ENCODE results near the gene TBK1.

Gene TBK1

GRCh38 chr12:64478661-64479060 lies 26.7 kb downstream of the TBK1 start:
- no peak for ATAC-seq
- no peak for TF ChIP-seq ZC3H10 (CRISPR knock-in tag; IDR thresholded peaks at IDR 0.05)
- no peak for TF ChIP-seq RARB (CRISPR knock-in tag; IDR thresholded peaks at IDR 0.05)
- TF ChIP-seq CSRNP3 (CRISPR knock-in tag; IDR thresholded peaks at IDR 0.05) = no peak
- TF ChIP-seq ESRRG (CRISPR knock-in tag; IDR thresholded peaks at IDR 0.05) = no peak
- TF ChIP-seq PPARA (CRISPR knock-in tag; IDR thresholded peaks at IDR 0.05; ENCODE audit: borderline replicate concordance) = no peak
- TF ChIP-seq ZFP30 (CRISPR knock-in tag; IDR thresholded peaks at IDR 0.05) = no peak

DNA sequence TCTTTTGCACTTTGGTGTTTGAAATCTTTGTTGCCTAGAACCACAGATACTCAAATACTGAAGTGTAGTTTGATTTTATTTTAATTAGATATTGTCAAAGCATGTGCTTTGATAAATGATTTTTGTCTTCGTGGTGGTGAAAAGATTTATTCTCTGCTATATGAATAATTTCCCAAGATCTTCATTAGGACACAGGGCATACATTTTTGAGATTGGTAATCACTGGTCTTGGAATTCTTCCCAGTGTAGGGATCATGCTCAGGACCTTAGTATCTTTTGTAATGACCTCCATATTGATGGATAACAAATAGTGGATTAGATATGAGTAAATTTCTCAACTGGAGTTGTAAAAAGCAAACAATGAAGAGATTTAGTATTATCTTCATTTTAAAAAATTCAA lies 28.2 kb downstream of the TBK1 start:
- ATAC-seq = no peak
- no peak for TF ChIP-seq ZFP3 (CRISPR knock-in tag; IDR thresholded peaks at IDR 0.05)
- no peak for TF ChIP-seq CSDC2 (CRISPR knock-in tag; IDR thresholded peaks at IDR 0.05)
- no peak for TF ChIP-seq ZNF8 (CRISPR knock-in tag; IDR thresholded peaks at IDR 0.05)
- no peak for TF ChIP-seq ISL1 (CRISPR knock-in tag; IDR thresholded peaks at IDR 0.05)
- TF ChIP-seq CREB5 (CRISPR knock-in tag; IDR thresholded peaks at IDR 0.05; ENCODE audit: low read depth) = no peak
- TF ChIP-seq ESRRG (CRISPR knock-in tag; IDR thresholded peaks at IDR 0.05) = no peak
- no peak for TF ChIP-seq TSHZ2 (CRISPR knock-in tag; IDR thresholded peaks at IDR 0.05)
- TF ChIP-seq, protein P1, sequence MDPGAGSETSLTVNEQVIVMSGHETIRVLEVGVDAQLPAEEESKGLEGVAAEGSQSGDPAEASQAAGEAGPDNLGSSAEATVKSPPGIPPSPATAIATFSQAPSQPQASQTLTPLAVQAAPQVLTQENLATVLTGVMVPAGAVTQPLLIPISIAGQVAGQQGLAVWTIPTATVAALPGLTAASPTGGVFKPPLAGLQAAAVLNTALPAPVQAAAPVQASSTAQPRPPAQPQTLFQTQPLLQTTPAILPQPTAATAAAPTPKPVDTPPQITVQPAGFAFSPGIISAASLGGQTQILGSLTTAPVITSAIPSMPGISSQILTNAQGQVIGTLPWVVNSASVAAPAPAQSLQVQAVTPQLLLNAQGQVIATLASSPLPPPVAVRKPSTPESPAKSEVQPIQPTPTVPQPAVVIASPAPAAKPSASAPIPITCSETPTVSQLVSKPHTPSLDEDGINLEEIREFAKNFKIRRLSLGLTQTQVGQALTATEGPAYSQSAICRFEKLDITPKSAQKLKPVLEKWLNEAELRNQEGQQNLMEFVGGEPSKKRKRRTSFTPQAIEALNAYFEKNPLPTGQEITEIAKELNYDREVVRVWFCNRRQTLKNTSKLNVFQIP (CRISPR knock-in tag; IDR thresholded peaks at IDR 0.05; ENCODE audit: borderline replicate concordance, low read depth) = no peak
- TF ChIP-seq ZNF70 (CRISPR knock-in tag; IDR thresholded peaks at IDR 0.05) = no peak

DNA sequence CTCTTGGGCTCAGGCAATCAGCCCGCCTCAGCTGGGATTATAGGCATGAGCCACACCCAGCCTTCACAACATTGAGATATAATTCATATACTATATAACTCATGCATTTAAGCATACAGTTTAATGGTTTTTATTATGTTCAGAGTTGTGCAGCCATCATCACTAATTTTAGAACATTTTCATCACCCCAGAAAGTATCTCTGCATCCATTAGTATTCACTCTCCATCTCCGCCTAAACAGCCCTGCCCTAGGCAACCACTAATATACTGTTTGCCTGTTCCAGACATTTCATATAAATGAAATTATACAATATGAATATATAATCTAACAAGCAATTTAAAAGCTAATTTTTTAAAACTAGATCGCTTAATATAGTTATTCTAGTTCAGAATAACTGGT lies 34.7 kb downstream of the TBK1 start:
- no peak for ATAC-seq
- TF ChIP-seq BACH2 (CRISPR knock-in tag; IDR thresholded peaks at IDR 0.05; ENCODE audit: borderline replicate concordance) = no peak
- TF ChIP-seq ARNTL (CRISPR knock-in tag; IDR thresholded peaks at IDR 0.05; ENCODE audit: borderline replicate concordance, low read depth) = no peak
- TF ChIP-seq GLIS3 (CRISPR knock-in tag; IDR thresholded peaks at IDR 0.05) = no peak
- no peak for TF ChIP-seq ZC3H10 (CRISPR knock-in tag; IDR thresholded peaks at IDR 0.05)
- TF ChIP-seq, protein P1 (CRISPR knock-in tag; IDR thresholded peaks at IDR 0.05; ENCODE audit: borderline replicate concordance, low read depth) = no peak
- TF ChIP-seq ESRRG (CRISPR knock-in tag; IDR thresholded peaks at IDR 0.05) = no peak
- TF ChIP-seq PPARA (CRISPR knock-in tag; IDR thresholded peaks at IDR 0.05; ENCODE audit: borderline replicate concordance) = no peak
- no peak for TF ChIP-seq CSRNP3 (CRISPR knock-in tag; IDR thresholded peaks at IDR 0.05)
- no peak for TF ChIP-seq ZFP30 (CRISPR knock-in tag; IDR thresholded peaks at IDR 0.05)

DNA sequence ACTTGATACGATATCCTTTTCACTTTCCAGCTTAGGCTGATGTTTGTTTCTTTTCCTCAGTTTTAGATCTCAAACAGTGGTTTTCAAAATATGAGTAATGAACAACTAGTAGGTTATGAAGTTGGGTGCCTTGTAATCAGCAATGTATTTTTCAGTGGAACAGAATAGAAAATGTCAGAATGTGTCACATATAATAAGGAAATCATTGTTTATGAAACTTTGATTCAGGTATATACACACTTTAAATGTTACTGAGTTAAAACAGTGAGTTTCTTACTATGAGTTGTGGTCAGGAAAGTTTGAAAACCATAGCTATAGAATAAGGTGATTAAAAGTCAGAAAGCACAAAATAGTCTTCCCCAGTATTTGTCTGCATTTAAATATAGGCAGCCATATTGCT lies 39.8 kb downstream of the TBK1 start:
- ATAC-seq = no peak
- TF ChIP-seq CSRNP3 (CRISPR knock-in tag; IDR thresholded peaks at IDR 0.05) (no peak), ESRRG (CRISPR knock-in tag; IDR thresholded peaks at IDR 0.05) (no peak), ZC3H10 (CRISPR knock-in tag; IDR thresholded peaks at IDR 0.05) (no peak), ZFP30 (CRISPR knock-in tag; IDR thresholded peaks at IDR 0.05) (no peak), OSR1 (CRISPR knock-in tag; IDR thresholded peaks at IDR 0.05) (no peak), PATZ1 (CRISPR knock-in tag; IDR thresholded peaks at IDR 0.05; ENCODE audit: borderline replicate concordance) (no peak), TOX (CRISPR knock-in tag; IDR thresholded peaks at IDR 0.05; ENCODE audit: borderline replicate concordance) (no peak), GLIS3 (CRISPR knock-in tag; IDR thresholded peaks at IDR 0.05) (no peak), ZNF8 (CRISPR knock-in tag; IDR thresholded peaks at IDR 0.05) (no peak), BACH2 (CRISPR knock-in tag; IDR thresholded peaks at IDR 0.05; ENCODE audit: borderline replicate concordance) (no peak), ZNF70 (CRISPR knock-in tag; IDR thresholded peaks at IDR 0.05) (no peak), ISL1 (CRISPR knock-in tag; IDR thresholded peaks at IDR 0.05) (no peak)
